H9 (cell line): ENCODE results near the gene SH3BP5L. TPM values are rescaled to one million over a fixed set of nuclear protein-coding genes. Genes with fewer than 3 reads are reported as not detected.

ENCODE experiments used
- DNase-seq: peaks from one replicate; pipeline ENCODE4 v3.0.0-alpha.2; 2017
- H2AFZ ChIP-seq: one replicate; pipeline ENCODE4 v1.6.1; 2013; ENCODE audit warnings: mild to moderate bottlenecking, low read length, control low read depth, moderate library complexity
- H2AK5ac ChIP-seq: 2 replicates; pipeline ENCODE4 v1.6.1; 2013; ENCODE audit warnings: low read length, control low read depth, mixed read lengths; ENCODE audit not compliant: insufficient read length
- H2BK120ac ChIP-seq: one replicate; pipeline ENCODE4 v1.6.1; 2013; ENCODE audit warnings: low read depth, mild to moderate bottlenecking, low read length, control low read depth, inconsistent platforms; ENCODE audit not compliant: poor library complexity, severe bottlenecking
- H2BK12ac ChIP-seq: 2 replicates; pipeline ENCODE4 v1.6.1; 2013; ENCODE audit warnings: low read length, control low read depth, mixed read lengths, low read depth; ENCODE audit not compliant: insufficient read length
- H2BK15ac ChIP-seq: 2 replicates; pipeline ENCODE4 v1.6.1; 2013; ENCODE audit warnings: low read depth, low read length, control low read depth
- H2BK20ac ChIP-seq: one replicate; pipeline ENCODE4 v1.6.1; 2013; ENCODE audit warnings: low read depth, mild to moderate bottlenecking, low read length, control low read depth, inconsistent platforms; ENCODE audit not compliant: poor library complexity, severe bottlenecking
- H2BK5ac ChIP-seq: 2 replicates; pipeline ENCODE4 v1.6.1; 2013; ENCODE audit warnings: low read length, control low read depth, mixed read lengths; ENCODE audit not compliant: insufficient read length
- H3K14ac ChIP-seq: 2 replicates; pipeline ENCODE4 v1.6.1; 2013; ENCODE audit warnings: low read length, control low read depth; ENCODE audit not compliant: insufficient read depth
- H3K18ac ChIP-seq: 2 replicates; pipeline ENCODE4 v1.6.1; 2013; ENCODE audit warnings: low read depth, mild to moderate bottlenecking, mixed read lengths, low read length, control low read depth; ENCODE audit not compliant: insufficient read length
- H3K23ac ChIP-seq: 2 replicates; pipeline ENCODE4 v1.6.1; 2013; ENCODE audit warnings: low read length, control low read depth, mixed read lengths, low read depth; ENCODE audit not compliant: insufficient read length
- H3K23me2 ChIP-seq: 2 replicates; pipeline ENCODE4 v1.6.1; 2013; ENCODE audit warnings: low read depth, mild to moderate bottlenecking, mixed read lengths, low read length, control low read depth; ENCODE audit not compliant: insufficient read length, poor library complexity, severe bottlenecking
- H3K27ac ChIP-seq: 2 replicates; pipeline ENCODE4 v1.5.1; 2013; ENCODE audit warnings: low read length, control low read depth, mixed read lengths, low read depth; ENCODE audit not compliant: insufficient read length
- H3K27me3 ChIP-seq: 2 replicates; pipeline ENCODE4 v1.6.1; 2013; ENCODE audit warnings: low read length, control low read depth, inconsistent platforms; ENCODE audit not compliant: insufficient read depth
- H3K4ac ChIP-seq: 2 replicates; pipeline ENCODE4 v1.6.1; 2013; ENCODE audit warnings: low read depth, mild to moderate bottlenecking, control low read depth, inconsistent platforms, low read length, moderate library complexity
- H3K4me1 ChIP-seq: 2 replicates; pipeline ENCODE4 v1.6.1; 2013; ENCODE audit warnings: low read length, control low read depth, inconsistent platforms; ENCODE audit not compliant: insufficient read depth
- H3K4me2 ChIP-seq: 2 replicates; pipeline ENCODE4 v1.6.1; 2013; ENCODE audit warnings: low read length, control low read depth, mixed read lengths; ENCODE audit not compliant: insufficient read length, insufficient read depth
- H3K56ac ChIP-seq: 2 replicates; pipeline ENCODE4 v1.6.1; 2013; ENCODE audit warnings: low read depth, mild to moderate bottlenecking, mixed read lengths, low read length, control low read depth; ENCODE audit not compliant: insufficient read length
- H3K79me1 ChIP-seq: 2 replicates; pipeline ENCODE4 v1.6.1; 2013; ENCODE audit warnings: low read depth, mild to moderate bottlenecking, moderate library complexity, low read length, control low read depth, inconsistent platforms; ENCODE audit not compliant: insufficient read depth, poor library complexity, severe bottlenecking
- H3K79me2 ChIP-seq: 2 replicates; pipeline ENCODE4 v1.6.1; 2013; ENCODE audit warnings: low read length, control low read depth, inconsistent platforms; ENCODE audit not compliant: insufficient read depth
- H3K9ac ChIP-seq: 2 replicates; pipeline ENCODE4 v1.6.1; 2013; ENCODE audit warnings: low read length, control low read depth, mixed read lengths; ENCODE audit not compliant: insufficient read length; ENCODE audit errors: extremely low read depth
- H3K9me3 ChIP-seq: one replicate; pipeline ENCODE4 v1.6.1; 2013; ENCODE audit warnings: low read depth, low read length, inconsistent platforms; ENCODE audit not compliant: control insufficient read depth
- H3T11ph ChIP-seq: one replicate; pipeline ENCODE4 v1.6.1; 2013; ENCODE audit warnings: mild to moderate bottlenecking, low read length, control low read depth, inconsistent platforms
- H4K20me1 ChIP-seq: one replicate; pipeline ENCODE4 v1.6.1; 2013; ENCODE audit not compliant: control insufficient read depth, insufficient read length, insufficient read depth
- H4K5ac ChIP-seq: 2 replicates; pipeline ENCODE4 v1.6.1; 2013; ENCODE audit warnings: low read depth, mild to moderate bottlenecking, mixed read lengths, low read length, control low read depth; ENCODE audit not compliant: insufficient read length
- H4K8ac ChIP-seq: replicated peaks from 2 replicates; pipeline ENCODE4 v1.6.1; 2013; ENCODE audit warnings: low read length, control low read depth, mixed read lengths, low read depth; ENCODE audit not compliant: insufficient read length
- H4K91ac ChIP-seq: 2 replicates; pipeline ENCODE4 v1.6.1; 2013; ENCODE audit warnings: low read depth, mild to moderate bottlenecking, moderate library complexity, mixed read lengths, low read length, control low read depth; ENCODE audit not compliant: insufficient read length
- H3K27ac Mint-ChIP-seq, 3 experiments: 2 replicates in 2 of 3; 3 replicates in 1 of 3; pipeline ENCODE4 v1.8.0; 2020 to 2021; ENCODE audit warnings: mixed read lengths in 3 of 3, mild to moderate bottlenecking in 1 of 3, moderate library complexity in 1 of 3
- H3K27me3 Mint-ChIP-seq: 2 replicates; pipeline ENCODE4 v1.8.0; 2021; ENCODE audit warnings: low read depth, mild to moderate bottlenecking, moderate library complexity, mixed read lengths
- H3K36me3 Mint-ChIP-seq, 3 experiments: 2 replicates in 2 of 3; 3 replicates in 1 of 3; pipeline ENCODE4 v1.8.0; 2020 to 2021; ENCODE audit warnings: low read depth in 3 of 3, mixed read lengths in 3 of 3; ENCODE audit not compliant: insufficient read depth in 1 of 3
- H3K4me1 Mint-ChIP-seq, 2 experiments: 2 replicates each; pipeline ENCODE4 v1.8.0; 2020; ENCODE audit warnings: mixed read lengths in 2 of 2
- H3K4me3 Mint-ChIP-seq, 2 experiments: 2 replicates in 1 of 2; 3 replicates in 1 of 2; pipeline ENCODE4 v1.8.0; 2020 to 2021; ENCODE audit warnings: mild to moderate bottlenecking in 2 of 2, mixed read lengths in 2 of 2, moderate library complexity in 1 of 2
- H3K9me3 Mint-ChIP-seq, 2 experiments: 2 replicates in 1 of 2; 3 replicates in 1 of 2; pipeline ENCODE4 v1.8.0; 2020; ENCODE audit warnings: mild to moderate bottlenecking in 2 of 2, mixed read lengths in 2 of 2, moderate library complexity in 1 of 2
- CTCF ChIP-seq: fragments of 200-600 bp; sonication (generic); conservative IDR thresholded peaks from 3 replicates; pipeline ENCODE4 v1.8.0; 2021; ENCODE audit warnings: antibody characterized with exemption, mild to moderate bottlenecking
- WGBS: extraction: QIAGEN DNeasy Blood & Tissue Kit; methylation state at CpG from one replicate; pipeline ENCODE4 v1.1.7; 2013; ENCODE audit warnings: missing lambda C conversion rate, low lambda C conversion rate, mixed read lengths; ENCODE audit not compliant: insufficient read length; ENCODE audit errors: extremely low coverage; 5-methylcytosine and 5-hydroxymethylcytosine counted together
- total RNA-seq: library from RNA; stranded (reverse); gene quantifications from 2 replicates; pipeline ENCODE4 v1.2.1, GENCODE V29; 2021

The SH3BP5L gene
- total RNA-seq, 1 experiment from 2014 or later, result 27.6 TPM

DNA sequence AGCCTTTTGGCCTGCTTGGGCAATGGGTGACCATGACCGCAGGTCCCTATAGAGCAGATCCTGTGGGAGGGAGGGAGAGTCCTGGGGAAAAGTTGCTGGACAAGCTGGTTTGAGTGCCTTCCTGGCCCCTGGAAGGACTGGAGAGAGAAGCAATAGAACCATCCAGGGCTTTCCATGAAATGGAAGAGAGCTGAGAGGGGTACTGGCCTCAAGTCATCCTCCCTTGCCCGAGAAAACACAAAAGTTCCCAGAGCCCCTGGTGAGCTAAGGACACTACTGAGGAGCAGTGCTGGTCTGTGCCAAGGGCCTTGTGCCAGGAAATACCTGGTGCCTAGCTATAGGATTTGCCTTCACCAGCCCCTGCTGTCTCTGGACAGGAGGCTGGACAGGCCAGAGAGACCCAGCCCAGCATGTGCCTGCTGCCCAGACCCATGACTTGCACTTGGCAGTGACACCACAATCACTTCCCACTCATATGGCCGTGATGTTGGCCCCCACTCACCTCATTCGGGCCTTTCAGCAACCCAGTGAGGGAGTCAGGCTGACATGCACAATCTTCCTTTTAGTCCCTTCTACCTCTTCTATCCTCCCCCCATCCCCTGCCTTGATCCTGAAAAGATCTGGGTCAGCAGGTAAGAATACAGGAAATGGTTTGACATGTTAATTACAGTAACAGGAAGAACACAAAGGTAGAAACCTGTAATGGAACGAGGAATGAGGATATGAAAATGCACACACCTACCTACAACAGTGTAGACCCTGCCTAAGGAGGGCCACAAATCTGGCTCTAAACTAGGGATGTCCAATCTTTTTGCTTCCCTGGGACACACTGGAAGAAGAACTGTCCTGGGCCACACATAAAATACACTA is 7.0 kb downstream of the SH3BP5L start:
- H3T11ph ChIP-seq, result no peak overlapping the region
- no peak for TF ChIP-seq CTCF
- no peak overlapping the region for H4K91ac ChIP-seq
- no peak overlapping the region for H2AK5ac ChIP-seq
- Mint-ChIP-seq H3K27ac (peak overlapping the region in 2 of 3 experiments; percentile 30 to 82; a peak in 3 of 7 replicates), H3K4me3 (no peak overlapping the region; a peak in 1 of 5 replicates), H3K27me3 (no peaks in the 10 kb centered on the region), H3K4me1 (peaks cover 17 to 27% of the 10 kb centered on the region in 2 experiments), H3K36me3 (peaks cover 20 to 64% (median 62%) of the 10 kb centered on the region in 3 experiments), H3K9me3 (no peaks in the 10 kb centered on the region)
- H3K14ac ChIP-seq, result no peak overlapping the region; the same call in 1 of the 2 replicates
- no peak overlapping the region for H3K56ac ChIP-seq
- no peak overlapping the region for H3K23ac ChIP-seq
- no peak overlapping the region for H3K18ac ChIP-seq
- peaks cover 2% of the 10 kb centered on the region; the same call in 1 of the 2 replicates for H3K4me1 ChIP-seq
- no peak overlapping the region for H4K5ac ChIP-seq
- no CpG with 5 or more reads among the region's 5 CpGs for WGBS
- no peak overlapping the region for H3K27ac ChIP-seq
- H2BK15ac ChIP-seq, result no peak overlapping the region
- H4K8ac ChIP-seq, result no peak overlapping the region
- H2AFZ ChIP-seq, result no peak overlapping the region
- H3K4ac ChIP-seq, result no peak overlapping the region
- no peaks in the 10 kb centered on the region for H3K27me3 ChIP-seq
- H3K79me1 ChIP-seq, result no peaks in the 10 kb centered on the region
- H3K4me2 ChIP-seq, result no peak overlapping the region
- no peaks in the 10 kb centered on the region for H3K9me3 ChIP-seq
- no peak overlapping the region for H2BK120ac ChIP-seq
- H3K23me2 ChIP-seq, result no peaks in the 10 kb centered on the region
- no peak for DNase-seq
- no peak overlapping the region for H2BK20ac ChIP-seq
- no peaks in the 10 kb centered on the region; the same call in 1 of the 2 replicates for H3K79me2 ChIP-seq
- no peak overlapping the region for H2BK12ac ChIP-seq
- H4K20me1 ChIP-seq, result no peaks in the 10 kb centered on the region
- no peak overlapping the region for H2BK5ac ChIP-seq
- no peak overlapping the region for H3K9ac ChIP-seq
